H1 (cell line): Measurements from ENCODE around the gene CLDN9. TPM values are rescaled to one million over a fixed set of nuclear protein-coding genes. Genes with fewer than 3 reads are reported as not detected.
"Not testable (repeated sequence)": the region's sequence is repeated elsewhere in the genome, so short reads cannot be mapped to it uniquely, and the experiment has no call there.

Experiments used
- CTCF ChIA-PET: fragments of 300-600 bp; sonication (Branson Sonifier 250); formaldehyde crosslinking; loops from one replicate; lab custom pipeline; 2021; ENCODE audit not compliant: partially characterized antibody; lab: Charles Lee
- POLR2A ChIA-PET: fragments of 300-600 bp; sonication (Branson Sonifier 250); formaldehyde crosslinking; loops from one replicate; lab custom pipeline; 2021; ENCODE audit warnings: inconsistent platforms; ENCODE audit not compliant: partially characterized antibody; lab: Charles Lee
- DNase-seq, 2 experiments: peaks; one replicate each; pipeline versions ENCODE4 v3.0.0 to v3.0.0-alpha.2; 2010 to 2022; ENCODE audit warnings: low spot score in 2 of 2, low read depth in 1 of 2, mixed read lengths in 1 of 2
- FAIRE-seq: peaks from 2 replicates; lab custom pipeline; 2011; peaks lifted over from hg19 to GRCh38; lab: Jason Lieb, UNC
- H2AFZ ChIP-seq: 2 replicates; pipeline ENCODE4 v1.8.1; 2012; ENCODE audit warnings: low read length, inconsistent platforms
- H2AK5ac ChIP-seq: 2 replicates; pipeline ENCODE4 v1.6.1; 2013; ENCODE audit warnings: low read depth, low read length
- H2BK120ac ChIP-seq: replicated peaks from 2 replicates; pipeline ENCODE3; 2013; ENCODE audit warnings: low read depth, low read length, inconsistent platforms
- H2BK12ac ChIP-seq: 2 replicates; pipeline ENCODE4 v1.6.1; 2013; ENCODE audit warnings: low read depth, low read length
- H2BK15ac ChIP-seq: 2 replicates; pipeline ENCODE4 v1.6.1; 2013; ENCODE audit warnings: low read length
- H2BK20ac ChIP-seq: 2 replicates; pipeline ENCODE4 v1.6.1; 2013; ENCODE audit warnings: low read length
- H2BK5ac ChIP-seq: 2 replicates; pipeline ENCODE4 v1.6.1; 2013; ENCODE audit warnings: low read depth, low read length
- H3K14ac ChIP-seq: 2 replicates; pipeline ENCODE4 v1.6.1; 2013; ENCODE audit warnings: inconsistent platforms; ENCODE audit not compliant: insufficient read length
- H3K18ac ChIP-seq: 2 replicates; pipeline ENCODE4 v1.6.1; 2013; ENCODE audit warnings: low read length; ENCODE audit errors: extremely low read depth
- H3K23ac ChIP-seq: 2 replicates; pipeline ENCODE4 v1.6.1; 2013; ENCODE audit warnings: inconsistent platforms; ENCODE audit not compliant: insufficient read length
- H3K23me2 ChIP-seq: 2 replicates; pipeline ENCODE4 v1.6.1; 2013; ENCODE audit warnings: low read depth, low read length
- H3K27ac ChIP-seq: 2 replicates; pipeline ENCODE4 v1.6.1; 2011; ENCODE audit warnings: low read depth, low read length, inconsistent platforms
- H3K27me3 ChIP-seq, 4 experiments: replicated peaks in 1 of 4; 1 replicate in 1 of 4; 2 replicates in 3 of 4; pipeline versions ENCODE4 v1.6.1 to v1.8.1; 2011 to 2013; ENCODE audit warnings: low read length in 3 of 4, mild to moderate bottlenecking in 3 of 4, inconsistent platforms in 2 of 4, mixed read lengths in 2 of 4, moderate library complexity in 1 of 4; ENCODE audit not compliant: control insufficient read depth in 3 of 4, insufficient read depth in 3 of 4; ENCODE audit errors: extremely low read depth in 1 of 4
- H3K36me3 ChIP-seq, 4 experiments: 2 replicates each; pipeline versions ENCODE4 v1.6.1 to v1.8.1; 2011 to 2013; ENCODE audit warnings: mild to moderate bottlenecking in 4 of 4, low read length in 3 of 4, moderate library complexity in 2 of 4, control low read depth in 1 of 4, inconsistent platforms in 1 of 4; ENCODE audit not compliant: insufficient read depth in 4 of 4, control insufficient read depth in 2 of 4
- H3K4ac ChIP-seq: replicated peaks from 2 replicates; pipeline ENCODE3; 2013; ENCODE audit warnings: low read length, low read depth, mixed read lengths, inconsistent platforms; ENCODE audit not compliant: insufficient read length
- H3K4me1 ChIP-seq, 4 experiments: replicated peaks in 1 of 4; 1 replicate in 1 of 4; 2 replicates in 3 of 4; pipeline versions ENCODE4 v1.6.1 to v1.8.1; 2011 to 2013; ENCODE audit warnings: low read length in 3 of 4, inconsistent platforms in 2 of 4, mixed read lengths in 1 of 4; ENCODE audit not compliant: insufficient read depth in 4 of 4, control insufficient read depth in 3 of 4
- H3K4me2 ChIP-seq, 2 experiments: 2 replicates each; pipeline versions ENCODE4 v1.6.1 to v1.8.1; 2011 to 2013; ENCODE audit warnings: low read depth in 2 of 2, low read length in 2 of 2, control low read depth in 1 of 2, inconsistent platforms in 1 of 2, mild to moderate bottlenecking in 1 of 2; ENCODE audit not compliant: insufficient read depth in 1 of 2
- H3K4me3 ChIP-seq, 4 experiments: fragments of 200-600, 300-600 bp in 1 of 4; sonication (generic), shearing (Covaris generic), sonication (Bioruptor Twin) in 1 of 4; 2 replicates each; pipeline versions ENCODE4 v1.5.1 to v1.8.1; 2011 to 2016; ENCODE audit warnings: low read length in 4 of 4, low read depth in 3 of 4, control low read depth in 2 of 4, inconsistent platforms in 2 of 4, mild to moderate bottlenecking in 2 of 4, mixed read lengths in 1 of 4, moderate library complexity in 1 of 4; ENCODE audit not compliant: insufficient read depth in 2 of 4; ENCODE audit errors: extremely low read depth in 1 of 4
- H3K56ac ChIP-seq: replicated peaks from 2 replicates; pipeline ENCODE3; 2013; ENCODE audit warnings: low read depth, mild to moderate bottlenecking, mixed read lengths, low read length, inconsistent platforms; ENCODE audit not compliant: insufficient read length
- H3K79me1 ChIP-seq: 2 replicates; pipeline ENCODE4 v1.6.1; 2013; ENCODE audit warnings: low read depth, low read length, control low read depth
- H3K79me2 ChIP-seq, 2 experiments: 2 replicates each; pipeline versions ENCODE4 v1.6.1 to v1.8.1; 2012 to 2013; ENCODE audit warnings: low read length in 2 of 2, mild to moderate bottlenecking in 2 of 2, inconsistent platforms in 1 of 2; ENCODE audit not compliant: insufficient read depth in 2 of 2, control insufficient read depth in 1 of 2
- H3K9ac ChIP-seq, 4 experiments: replicated peaks in 1 of 4; 1 replicate in 1 of 4; 2 replicates in 3 of 4; pipeline versions ENCODE4 v1.6.1 to v1.8.1; 2011 to 2013; ENCODE audit warnings: low read depth in 3 of 4, low read length in 3 of 4, control low read depth in 2 of 4, mild to moderate bottlenecking in 2 of 4, moderate library complexity in 2 of 4, inconsistent platforms in 1 of 4; ENCODE audit errors: extremely low read depth in 1 of 4
- H3K9me3 ChIP-seq, 2 experiments: 2 replicates each; pipeline versions ENCODE4 v1.6.1 to v1.8.1; 2012 to 2013; ENCODE audit warnings: mild to moderate bottlenecking in 2 of 2, moderate library complexity in 2 of 2, control low read depth in 1 of 2, inconsistent platforms in 1 of 2, low read depth in 1 of 2, low read length in 1 of 2, mixed read lengths in 1 of 2; ENCODE audit not compliant: insufficient read depth in 2 of 2
- H4K20me1 ChIP-seq, 2 experiments: replicated peaks in 1 of 2; 2 replicates each; pipeline versions ENCODE3 to v1.8.1; 2011 to 2013; ENCODE audit warnings: inconsistent platforms in 2 of 2, low read length in 2 of 2, mild to moderate bottlenecking in 1 of 2; ENCODE audit not compliant: insufficient read depth in 2 of 2, control insufficient read depth in 1 of 2
- H4K5ac ChIP-seq: 2 replicates; pipeline ENCODE4 v1.6.1; 2013; ENCODE audit warnings: low read length, low read depth, mixed read lengths, inconsistent platforms; ENCODE audit not compliant: insufficient read length
- H4K8ac ChIP-seq: 2 replicates; pipeline ENCODE4 v1.8.0; 2013; ENCODE audit warnings: mild to moderate bottlenecking, moderate library complexity, low read length, inconsistent platforms; ENCODE audit not compliant: insufficient read depth; ENCODE audit errors: extremely low read depth
- H4K91ac ChIP-seq: replicated peaks from 2 replicates; pipeline ENCODE3; 2013; ENCODE audit warnings: low read length, mixed read lengths, inconsistent platforms; ENCODE audit not compliant: insufficient read length
- WGBS, 2 experiments: shearing (Covaris generic) in 1 of 2; methylation state at CpG; one replicate each; pipeline versions ENCODE4 v1.1.6 to v1.1.7; 2013 to 2015; ENCODE audit warnings: low lambda C conversion rate in 2 of 2, mixed read lengths in 2 of 2, inconsistent platforms in 1 of 2, low coverage in 1 of 2, missing lambda C conversion rate in 1 of 2; ENCODE audit not compliant: insufficient replicate concordance in 2 of 2, insufficient coverage in 1 of 2, insufficient read length in 1 of 2; ENCODE audit errors: extremely low coverage in 1 of 2, missing lambda C conversion rate in 1 of 2; 5-methylcytosine and 5-hydroxymethylcytosine counted together
- polyA plus RNA-seq, 7 experiments: library from polyadenylated mRNA; depleted of rRNA in 3 of 7; stranded (reverse) in 5 of 7; unstranded in 2 of 7; fragments of >200 nt in 5 of 7; fragments of 200-250 nt in 2 of 7; gene quantifications; 1 replicate in 5 of 7; 2 replicates in 1 of 7; 4 replicates in 1 of 7; pipeline versions ENCODE4 v1.2.1 to v1.2.3, GENCODE V29; 2011 to 2013; ENCODE audit warnings: missing spikeins in 2 of 7, mixed read lengths in 2 of 7
- total RNA-seq: library from RNA; stranded (reverse); fragmentation: NEBNext Ultra II Directional; extraction: Animal tissue kit (Norgen Biotek cat#: 25700); gene quantifications from 2 replicates; pipeline ENCODE4 v1.2.1, GENCODE V29; 2021

The CLDN9 gene
- total and polyA plus RNA-seq, 2 of the 8 experiments (the other 6 are each of a cell fraction or from before 2014, with no cell fraction given) = 0.60 to 0.89 TPM

DNA sequence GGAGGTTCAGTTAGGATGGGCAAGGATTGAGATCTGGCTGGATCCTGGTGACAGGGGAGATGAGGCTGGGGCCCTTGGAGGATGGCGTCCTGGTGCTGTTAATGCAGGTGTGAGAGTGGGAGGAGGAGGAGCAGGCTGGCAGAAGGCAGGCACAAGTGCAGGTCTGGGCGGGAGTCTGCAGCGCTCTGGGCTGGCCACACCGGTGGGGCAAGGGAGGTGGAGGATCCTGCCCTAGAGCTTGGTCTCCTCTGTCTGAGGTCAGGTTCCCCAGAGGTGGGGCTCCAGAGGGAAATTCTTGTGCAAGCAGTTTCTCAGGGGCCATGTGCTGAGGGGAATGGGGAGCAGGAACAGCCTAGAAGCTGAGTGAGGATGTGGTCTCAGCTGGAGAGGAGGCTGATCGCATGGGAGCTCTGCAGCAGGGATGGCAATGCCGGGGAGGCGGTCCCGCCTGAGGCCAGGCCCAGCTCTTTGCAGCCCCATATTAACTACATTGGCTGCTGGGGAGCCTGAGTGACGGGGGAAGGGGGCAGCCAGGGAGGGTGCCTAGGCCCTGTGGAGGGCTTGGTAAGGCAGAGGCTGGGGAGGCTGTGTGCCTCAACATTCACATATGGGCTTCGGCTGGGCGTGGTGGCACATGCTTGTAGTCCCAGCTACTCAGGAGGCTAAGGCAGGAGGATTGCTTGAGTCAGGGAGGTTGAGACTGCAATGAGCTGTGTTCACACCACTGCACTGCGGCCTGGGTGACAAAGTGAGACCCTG is 40.0 kb downstream of the CLDN9 start:
- not testable (repeated sequence) for H3K9ac ChIP-seq, H3K27ac ChIP-seq, DNase-seq, H3K18ac ChIP-seq, H3K23ac ChIP-seq, H2BK12ac ChIP-seq, H3K79me1 ChIP-seq, H3K14ac ChIP-seq, H2BK15ac ChIP-seq, H3K4me3 ChIP-seq, H3K36me3 ChIP-seq, H2AK5ac ChIP-seq, H3K4ac ChIP-seq, H4K8ac ChIP-seq, H3K79me2 ChIP-seq, H3K4me2 ChIP-seq, H3K27me3 ChIP-seq, H2AFZ ChIP-seq, H4K91ac ChIP-seq, H3K56ac ChIP-seq, H4K5ac ChIP-seq, H2BK20ac ChIP-seq, H3K4me1 ChIP-seq, H2BK5ac ChIP-seq, H3K9me3 ChIP-seq, H3K23me2 ChIP-seq, H2BK120ac ChIP-seq
- WGBS, 2 experiments = 91% methylated on average over 11 of the region's 12 CpGs; no CpG with 5 or more reads in 1 of the 2 experiments
- peaks cover 7 to 21% of the 10 kb centered on the region in 2 experiments for H4K20me1 ChIP-seq
- ChIA-PET POLR2A (interaction anchor here (1.4 to 6.1 kb wide), 3 partner anchors 14 to 83 kb away, joined by 3 to 94 read pairs (median 4); partner anchors contain the start of gene PAQR4), CTCF (interaction anchor here (7.4 kb wide), 1 partner anchor 21 kb away, joined by 117 read pairs; no protein-coding TSS in a partner anchor)
- FAIRE-seq = peak; percentile 68
